ENCODE results near the gene FUCA2. TPM values are rescaled to one million over a fixed set of nuclear protein-coding genes. Genes with fewer than 3 reads are reported as not detected.
A peak's percentile ranks its signal among the peaks of the same experiment; 100 is the strongest.
"Not testable (repeated sequence)": the region's sequence is repeated elsewhere in the genome, so short reads cannot be mapped to it uniquely, and the experiment has no call there.

Gene FUCA2
- total RNA-seq, 2 donors from 2014 or later: 58.6 to 59.3 TPM

GRCh38 chr6:143513410-143513809, 1.9 kb upstream of the FUCA2 start:
- Histone ChIP-seq H3K27ac (ENCODE audit: low read depth, low read length) (no peak overlapping the region), H3K4me3 (ENCODE audit: low read length) (no peak overlapping the region), H3K36me3 (ENCODE audit: control insufficient read depth, insufficient read depth, low read length) (no peaks in the 10 kb centered on the region), H3K27me3 (ENCODE audit: control insufficient read depth, insufficient read depth, low read length, poor library complexity, severe bottlenecking) (no peaks in the 10 kb centered on the region), H3K9me3 (ENCODE audit: control insufficient read depth, low read length) (no peaks in the 10 kb centered on the region), H3K9ac (ENCODE audit: extremely low read depth, low read length, poor library complexity, severe bottlenecking) (no peak overlapping the region), H3K4me1 (ENCODE audit: control insufficient read depth, insufficient read depth, low read length) (peaks cover 4% of the 10 kb centered on the region)
- DNase-seq: peak; percentile 92
- peaks cover 28% of the 10 kb centered on the region for H3K27me3 Mint-ChIP-seq (ENCODE audit: insufficient read depth)
- TF ChIP-seq, protein P1, sequence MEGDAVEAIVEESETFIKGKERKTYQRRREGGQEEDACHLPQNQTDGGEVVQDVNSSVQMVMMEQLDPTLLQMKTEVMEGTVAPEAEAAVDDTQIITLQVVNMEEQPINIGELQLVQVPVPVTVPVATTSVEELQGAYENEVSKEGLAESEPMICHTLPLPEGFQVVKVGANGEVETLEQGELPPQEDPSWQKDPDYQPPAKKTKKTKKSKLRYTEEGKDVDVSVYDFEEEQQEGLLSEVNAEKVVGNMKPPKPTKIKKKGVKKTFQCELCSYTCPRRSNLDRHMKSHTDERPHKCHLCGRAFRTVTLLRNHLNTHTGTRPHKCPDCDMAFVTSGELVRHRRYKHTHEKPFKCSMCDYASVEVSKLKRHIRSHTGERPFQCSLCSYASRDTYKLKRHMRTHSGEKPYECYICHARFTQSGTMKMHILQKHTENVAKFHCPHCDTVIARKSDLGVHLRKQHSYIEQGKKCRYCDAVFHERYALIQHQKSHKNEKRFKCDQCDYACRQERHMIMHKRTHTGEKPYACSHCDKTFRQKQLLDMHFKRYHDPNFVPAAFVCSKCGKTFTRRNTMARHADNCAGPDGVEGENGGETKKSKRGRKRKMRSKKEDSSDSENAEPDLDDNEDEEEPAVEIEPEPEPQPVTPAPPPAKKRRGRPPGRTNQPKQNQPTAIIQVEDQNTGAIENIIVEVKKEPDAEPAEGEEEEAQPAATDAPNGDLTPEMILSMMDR (conservative IDR thresholded peaks at IDR 0.05): peak; percentile 91
- peaks cover 18% of the 10 kb centered on the region for H3K4me1 Mint-ChIP-seq
- WGBS, 2 experiments (ENCODE audit: insufficient coverage in 1 of 2, insufficient read length in 1 of 2): 30 to 32% methylated on average over 2 to 4 of the region's 4 CpGs
- no peak overlapping the region for H3K4me3 Mint-ChIP-seq
- no peaks in the 10 kb centered on the region for H3K9me3 Mint-ChIP-seq
- peak overlapping the region; percentile 12 for H3K27ac Mint-ChIP-seq
- H3K36me3 Mint-ChIP-seq (ENCODE audit: low read depth): peaks cover 1% of the 10 kb centered on the region

GRCh38 chr6:143510326-143510725, 1.2 kb downstream of the FUCA2 start:
- not testable (repeated sequence) for H3K27ac Mint-ChIP-seq; H3K27me3 ChIP-seq (ENCODE audit: control insufficient read depth, insufficient read depth, low read length, poor library complexity, severe bottlenecking); H3K27me3 Mint-ChIP-seq (ENCODE audit: insufficient read depth); H3K4me1 ChIP-seq (ENCODE audit: control insufficient read depth, insufficient read depth, low read length); H3K9me3 ChIP-seq (ENCODE audit: control insufficient read depth, low read length); H3K27ac ChIP-seq (ENCODE audit: low read depth, low read length); DNase-seq; H3K9me3 Mint-ChIP-seq
- 93 to 95% methylated on average over 9 to 13 of the region's 13 CpGs for WGBS, 2 experiments (ENCODE audit: insufficient coverage in 1 of 2, insufficient read length in 1 of 2)
- H3K9ac ChIP-seq (ENCODE audit: extremely low read depth, low read length, poor library complexity, severe bottlenecking): peak overlapping the region; percentile 62
- peaks cover 29% of the 10 kb centered on the region for H3K36me3 Mint-ChIP-seq (ENCODE audit: low read depth)
- H3K4me1 Mint-ChIP-seq: peaks cover 11% of the 10 kb centered on the region
- H3K36me3 ChIP-seq (ENCODE audit: control insufficient read depth, insufficient read depth, low read length): peaks cover 18% of the 10 kb centered on the region
- peak overlapping the region; percentile 77 for H3K4me3 Mint-ChIP-seq
- peak overlapping the region; percentile 90 for H3K4me3 ChIP-seq (ENCODE audit: low read length)

DNA sequence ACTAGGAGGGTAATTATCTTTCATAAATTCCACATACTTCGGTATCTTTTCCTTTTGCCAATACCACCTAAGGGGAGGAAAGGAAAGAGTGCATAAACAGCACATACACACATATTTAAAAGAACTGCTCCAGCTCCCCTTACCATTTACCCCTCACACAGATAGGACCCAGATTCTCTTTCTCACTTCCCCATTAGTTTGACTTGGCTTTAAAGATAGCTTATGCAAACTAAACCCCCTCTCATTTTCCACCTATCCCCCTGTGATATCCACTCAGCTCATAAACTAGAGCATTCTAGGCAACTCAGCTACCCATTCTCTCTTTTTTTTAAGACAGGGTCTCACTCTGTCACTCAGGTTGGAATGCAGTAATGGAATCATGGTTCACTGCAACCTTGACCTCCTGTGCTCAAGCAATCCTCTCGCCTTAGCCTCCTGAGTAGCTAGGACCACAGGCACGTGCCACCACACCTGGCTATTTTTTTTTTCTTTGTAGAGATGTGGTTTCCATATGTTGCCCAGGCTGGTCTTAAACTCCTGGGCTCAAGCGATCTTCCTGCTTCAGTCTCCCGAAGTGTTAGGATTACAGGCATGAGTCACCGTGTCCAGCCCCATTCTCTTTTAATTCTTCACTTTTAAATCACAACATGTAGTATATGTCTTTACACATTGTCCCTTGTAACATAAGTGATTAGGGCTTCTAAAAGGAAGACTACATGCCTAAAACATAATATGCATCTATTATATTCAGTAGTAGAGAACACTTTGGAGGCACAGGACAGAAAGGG, 4.0 kb downstream of the FUCA2 start:
- Mint-ChIP-seq H3K27me3 (ENCODE audit: insufficient read depth) (no peaks in the 10 kb centered on the region), H3K9me3 (no peaks in the 10 kb centered on the region), H3K4me1 (peaks cover 6% of the 10 kb centered on the region), H3K4me3 (no peak overlapping the region), H3K27ac (no peak overlapping the region), H3K36me3 (ENCODE audit: low read depth) (peaks cover 29% of the 10 kb centered on the region)
- Histone ChIP-seq H3K4me1 (ENCODE audit: control insufficient read depth, insufficient read depth, low read length) (peaks cover 4% of the 10 kb centered on the region), H3K9me3 (ENCODE audit: control insufficient read depth, low read length) (no peaks in the 10 kb centered on the region), H3K36me3 (ENCODE audit: control insufficient read depth, insufficient read depth, low read length) (peaks cover 30% of the 10 kb centered on the region), H3K4me3 (ENCODE audit: low read length) (no peak overlapping the region), H3K27ac (ENCODE audit: low read depth, low read length) (no peak overlapping the region), H3K9ac (ENCODE audit: extremely low read depth, low read length, poor library complexity, severe bottlenecking) (no peak overlapping the region), H3K27me3 (ENCODE audit: control insufficient read depth, insufficient read depth, low read length, poor library complexity, severe bottlenecking) (no peaks in the 10 kb centered on the region)
- DNase-seq: no peak
- 83 to 93% methylated on average over 2 to 6 of the region's 6 CpGs for WGBS, 2 experiments (ENCODE audit: insufficient coverage in 1 of 2, insufficient read length in 1 of 2)
- TF ChIP-seq, protein P1 (conservative IDR thresholded peaks at IDR 0.05): no peak

Measured in endodermal cell (in vitro differentiated cells).